ENCODE results near the gene C1orf115.
A peak's percentile ranks its signal among the peaks of the same experiment; 100 is the strongest.
"Not testable (repeated sequence)": the region's sequence is repeated elsewhere in the genome, so short reads cannot be mapped to it uniquely, and the experiment has no call there.

C1orf115 gene

DNA sequence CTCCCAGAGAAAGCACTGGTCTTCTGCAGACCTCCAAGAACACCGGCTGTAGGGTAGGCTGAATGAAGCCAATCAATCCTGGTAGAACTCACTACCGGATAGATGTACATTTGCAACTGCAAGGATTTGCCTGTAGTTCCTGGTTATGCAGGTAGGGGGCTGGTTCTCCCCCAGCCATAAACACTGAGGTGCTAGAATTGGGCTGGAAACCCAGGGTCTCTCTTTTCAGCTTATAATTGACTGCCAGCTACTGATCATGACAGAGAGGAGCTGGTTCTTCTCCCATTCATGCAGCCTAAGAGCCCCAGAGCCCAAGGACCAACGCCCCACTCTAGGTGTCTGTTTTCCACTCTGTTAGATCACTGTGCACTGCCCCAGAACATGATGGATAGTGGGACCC is 36.5 kb downstream of the C1orf115 start:
- peak; percentile 21 for DNase-seq (ENCODE audit: low read depth)

DNA sequence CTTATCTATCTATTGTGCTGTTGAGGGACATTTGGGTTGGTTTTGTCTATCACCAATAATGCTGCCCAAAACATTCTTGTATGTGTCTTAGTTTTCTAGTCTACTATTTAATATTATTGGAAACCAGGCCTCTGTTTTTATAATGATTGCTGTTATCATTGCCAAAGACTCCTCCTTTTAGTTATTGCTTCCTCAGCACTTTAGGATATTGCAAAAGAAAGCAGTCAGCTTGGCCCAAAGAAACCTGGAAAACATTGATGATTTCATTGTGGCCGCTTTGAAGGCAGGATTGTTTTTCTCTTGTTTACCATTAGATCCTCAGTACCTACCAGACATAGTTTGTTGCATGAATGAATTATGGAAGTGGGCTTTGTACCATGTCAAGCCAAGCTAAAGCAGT is 37.4 kb downstream of the C1orf115 start:
- no peak for DNase-seq (ENCODE audit: low read depth)

DNA sequence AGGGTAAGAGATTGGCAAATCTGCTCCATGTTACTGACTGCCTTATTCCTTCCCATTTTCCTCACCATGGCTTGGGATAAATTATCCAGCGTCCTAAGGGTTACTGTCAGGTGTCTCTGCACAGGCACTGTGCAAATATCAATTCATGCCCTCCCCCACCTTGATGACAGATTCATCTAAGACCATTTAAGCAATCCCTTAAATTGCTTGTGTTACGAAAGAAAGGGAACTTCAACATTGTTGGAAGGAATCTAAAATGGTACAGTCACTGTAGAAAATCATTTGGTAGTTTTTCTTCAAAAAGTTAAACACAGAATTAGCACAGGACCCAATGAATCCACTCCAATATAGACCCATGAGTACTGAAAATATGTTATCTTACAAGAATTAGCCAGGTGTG is 40.3 kb downstream of the C1orf115 start:
- no peak for DNase-seq (ENCODE audit: low read depth)

DNA sequence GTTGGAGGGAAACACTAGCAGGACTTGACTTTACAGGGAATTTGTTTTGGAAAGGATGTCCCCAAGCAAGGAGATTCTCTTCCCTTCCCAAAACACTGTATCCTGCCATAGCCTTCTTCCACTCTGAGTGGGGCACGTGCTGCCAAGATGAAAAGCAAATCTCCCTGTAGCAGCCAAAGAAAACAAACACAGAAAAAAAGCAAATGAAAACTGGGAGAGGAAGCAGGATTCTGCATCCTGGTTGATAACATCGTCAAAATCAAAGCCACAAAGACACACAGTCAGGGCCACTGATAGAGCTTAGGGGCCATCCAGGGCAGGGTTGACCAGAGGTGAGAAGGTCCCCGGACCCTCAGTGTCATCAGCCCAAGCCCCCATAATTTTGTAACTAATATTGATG is 42.0 kb downstream of the C1orf115 start:
- no peak for DNase-seq (ENCODE audit: low read depth)

DNA sequence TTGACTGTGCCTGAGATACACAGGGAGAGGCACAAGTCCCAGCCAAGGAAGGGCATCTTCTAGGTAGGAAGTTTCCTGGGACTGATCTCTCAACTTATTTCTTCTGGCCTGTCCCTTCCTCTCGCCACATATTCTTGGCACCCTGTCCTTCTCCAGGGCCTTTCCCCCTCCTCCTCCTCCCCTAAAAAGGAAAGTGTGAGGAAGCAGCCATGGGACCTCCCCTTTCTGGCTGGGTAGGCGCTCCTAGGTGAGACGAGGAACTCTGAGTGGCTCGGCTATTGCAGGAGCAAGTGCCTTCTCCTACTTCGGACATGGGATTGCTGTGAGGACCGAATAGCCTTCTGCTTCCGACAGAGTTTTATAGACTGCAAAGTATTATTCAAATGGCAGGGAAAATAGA is 42.5 kb downstream of the C1orf115 start:
- no peak for DNase-seq (ENCODE audit: low read depth)

DNA sequence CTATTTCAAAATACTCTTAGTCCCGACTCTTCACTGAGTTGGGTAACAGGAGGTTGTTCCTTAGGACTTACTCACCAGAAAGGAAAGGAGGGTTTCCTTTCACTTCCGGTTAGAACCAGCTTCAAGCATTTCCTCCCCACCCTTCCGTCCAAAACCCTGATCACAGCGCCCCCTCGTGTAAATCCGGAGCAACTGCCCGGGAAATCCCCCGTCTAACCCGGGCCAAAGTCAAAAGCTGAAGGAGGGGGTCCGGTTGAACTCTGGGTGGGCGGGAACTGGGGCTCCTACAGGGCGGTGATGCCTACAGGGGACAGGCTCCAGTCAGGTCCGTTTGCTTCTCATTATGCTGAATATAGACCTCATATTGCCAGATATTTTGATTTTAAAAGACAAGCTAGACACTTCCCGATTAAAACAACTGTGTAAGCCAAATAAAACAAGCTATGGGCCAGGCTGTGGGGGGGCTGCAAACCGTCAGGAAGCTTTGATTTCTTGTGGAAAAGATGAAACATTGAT is 43.0 kb downstream of the C1orf115 start:
- peak; percentile 91 for DNase-seq (ENCODE audit: low read depth)

DNA sequence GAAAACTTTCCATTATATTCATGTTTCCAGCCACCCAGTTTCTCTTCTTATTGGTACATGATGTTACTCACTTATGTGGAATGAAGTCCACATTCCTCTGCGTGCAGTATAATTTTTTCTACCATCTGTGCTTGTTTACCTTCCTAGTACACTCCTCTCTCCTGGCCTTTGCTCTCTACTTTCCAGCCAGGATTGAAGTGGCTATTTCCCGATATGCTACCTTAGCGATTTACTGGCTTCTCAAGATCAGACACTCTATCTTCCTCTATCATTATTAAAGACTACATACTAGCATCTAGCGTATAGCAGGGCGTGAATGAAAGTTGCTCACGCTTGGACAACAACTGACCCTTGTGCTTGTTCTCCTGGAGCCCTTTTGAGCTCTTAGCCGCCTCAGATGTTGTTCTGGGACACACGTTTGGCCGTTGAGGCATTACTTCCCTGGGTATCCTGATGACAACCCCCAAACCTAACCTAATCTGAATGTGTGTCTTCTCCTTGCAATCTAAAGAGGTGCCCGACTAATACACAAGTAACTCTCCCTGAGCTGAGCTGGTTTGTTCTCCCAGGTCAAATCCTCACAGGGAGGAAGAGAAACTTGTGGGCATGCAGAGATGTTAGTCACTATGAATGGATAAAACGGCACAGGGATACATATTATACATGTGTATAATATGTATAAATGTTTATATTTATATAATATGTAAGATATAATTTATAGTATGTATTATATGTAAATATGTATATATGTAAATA is 44.6 kb downstream of the C1orf115 start:
- peak; percentile 82 for DNase-seq (ENCODE audit: low read depth)

DNA sequence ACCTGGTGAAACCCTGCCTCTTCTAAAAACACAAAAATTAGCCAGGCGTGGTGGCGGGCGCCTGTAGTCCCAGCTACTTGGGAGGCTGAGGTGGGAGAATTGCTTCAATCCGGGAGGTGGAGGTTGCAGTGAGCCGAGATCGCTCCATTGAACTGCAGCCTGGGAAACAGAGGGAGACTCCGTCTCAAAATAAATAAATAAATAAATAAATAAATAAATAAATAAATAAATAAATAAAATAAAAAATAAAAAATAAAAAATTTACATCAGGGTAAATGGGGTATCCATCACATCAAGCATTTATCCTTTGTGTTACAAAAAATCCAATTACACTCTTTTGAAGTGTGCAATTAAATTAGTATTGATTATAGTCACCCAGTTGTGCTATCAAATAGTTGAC is 46.1 kb downstream of the C1orf115 start:
- not testable (repeated sequence) for DNase-seq (ENCODE audit: low read depth)

DNA sequence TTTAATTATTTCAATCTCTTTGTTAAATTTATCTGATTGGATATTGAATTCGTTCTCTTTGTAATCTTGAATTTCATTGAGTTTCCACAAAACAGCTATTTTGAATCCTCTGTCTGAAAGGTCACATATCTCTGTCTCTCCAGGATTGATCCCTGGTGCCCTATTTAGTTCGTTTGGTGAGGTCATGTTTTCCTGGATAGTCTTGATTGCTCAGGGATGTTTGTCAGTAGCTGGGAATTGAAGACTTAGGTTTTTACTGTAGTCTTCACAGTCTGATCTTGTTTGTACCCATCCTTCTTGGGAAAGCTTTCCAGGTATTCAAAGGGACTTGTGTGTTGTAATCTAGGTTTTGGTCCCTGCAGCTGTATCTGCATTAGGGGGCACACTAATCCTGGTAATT is 51.2 kb downstream of the C1orf115 start:
- DNase-seq (ENCODE audit: low read depth): no peak

DNA sequence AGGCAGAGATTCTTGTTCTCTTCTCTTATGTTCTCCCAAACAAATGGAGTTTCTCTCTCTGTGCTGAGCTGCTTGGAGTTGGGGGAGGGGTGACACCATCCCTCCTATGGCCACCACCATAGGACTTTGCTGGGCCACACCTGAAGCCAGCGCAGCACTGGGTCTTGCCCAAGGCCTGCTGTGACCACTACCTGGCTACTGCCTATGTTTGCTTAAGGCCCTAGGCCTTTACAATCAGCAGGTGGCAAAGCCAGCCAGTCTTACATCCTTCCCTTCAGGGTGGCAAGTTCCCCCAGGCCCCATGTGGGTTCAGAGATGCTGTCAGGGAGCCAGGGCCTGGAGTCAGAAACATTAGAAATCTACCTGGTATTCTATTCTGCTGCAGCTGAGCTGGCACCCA is 51.7 kb downstream of the C1orf115 start:
- DNase-seq (ENCODE audit: low read depth): no peak

DNA sequence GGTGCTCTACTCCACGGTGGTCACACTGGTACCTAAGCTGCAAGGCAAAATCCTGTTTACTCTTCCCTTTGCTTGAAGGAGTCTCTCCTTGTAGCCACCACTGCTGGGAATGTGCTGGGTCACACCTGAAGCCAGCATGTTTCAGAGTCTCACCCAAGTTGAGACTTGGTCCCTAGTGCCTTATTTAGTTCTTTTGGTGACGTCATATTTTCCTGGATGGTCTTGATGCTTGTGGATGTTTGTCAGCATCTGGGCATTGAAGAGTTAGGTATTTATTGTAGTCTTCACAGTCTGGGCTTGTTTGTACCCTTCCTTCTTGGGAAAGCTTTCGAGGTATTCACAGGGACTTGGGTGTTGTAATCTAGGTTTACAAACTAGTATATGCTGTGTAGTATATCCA is 52.4 kb downstream of the C1orf115 start:
- DNase-seq (ENCODE audit: low read depth): no peak

DNA sequence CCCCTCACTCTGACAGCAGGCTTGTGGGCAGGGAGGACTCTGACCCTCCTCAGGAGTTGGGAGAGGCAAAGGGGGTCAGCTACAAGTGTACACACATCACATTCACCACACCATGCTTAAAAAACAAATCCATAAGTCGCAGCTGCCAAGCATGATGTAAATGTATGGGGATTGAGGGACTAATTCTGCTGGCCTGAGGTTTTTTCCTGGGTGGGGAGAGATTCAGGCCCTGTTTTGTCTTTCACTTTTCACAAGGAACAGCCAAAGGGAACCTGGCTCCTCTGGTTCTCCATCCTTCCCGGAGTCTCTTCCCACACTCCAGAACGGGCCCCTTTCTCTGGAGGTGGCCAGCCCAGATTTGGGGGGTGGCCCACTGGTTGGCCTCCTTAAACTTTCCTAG is 56.7 kb downstream of the C1orf115 start:
- no peak for DNase-seq (ENCODE audit: low read depth)

DNA sequence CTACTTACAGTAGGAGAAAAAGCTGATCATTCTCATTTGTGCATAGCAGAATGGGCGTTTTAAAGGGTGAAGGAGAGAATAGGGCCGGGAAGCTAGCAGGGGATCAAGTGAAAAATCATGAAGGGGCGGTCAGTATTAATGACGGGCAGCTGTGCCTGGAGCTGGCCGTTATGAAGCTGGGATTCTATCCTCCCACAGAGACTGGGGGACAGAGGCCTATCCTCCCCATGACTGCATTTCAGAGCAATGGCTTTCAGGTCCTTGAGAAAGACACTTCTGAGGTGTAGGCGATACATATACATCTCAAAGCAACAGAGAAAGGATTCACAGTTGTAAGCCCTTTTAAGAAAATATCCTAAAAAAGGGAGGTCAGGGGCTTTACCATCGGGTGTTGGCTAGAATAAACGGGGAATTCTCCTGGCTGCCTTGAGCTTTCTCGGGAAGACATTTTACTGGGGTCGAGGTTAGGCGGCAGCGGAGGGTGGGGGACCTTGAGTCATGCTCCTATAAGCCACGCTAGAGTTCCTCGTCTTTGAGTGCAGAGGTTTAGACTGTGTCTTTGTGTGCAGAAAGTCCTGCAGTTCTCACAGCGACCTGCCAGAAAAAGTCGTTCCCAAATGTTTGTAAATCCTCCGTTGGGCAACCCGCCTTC is 57.4 kb downstream of the C1orf115 start:
- DNase-seq (ENCODE audit: low read depth): no peak

DNA sequence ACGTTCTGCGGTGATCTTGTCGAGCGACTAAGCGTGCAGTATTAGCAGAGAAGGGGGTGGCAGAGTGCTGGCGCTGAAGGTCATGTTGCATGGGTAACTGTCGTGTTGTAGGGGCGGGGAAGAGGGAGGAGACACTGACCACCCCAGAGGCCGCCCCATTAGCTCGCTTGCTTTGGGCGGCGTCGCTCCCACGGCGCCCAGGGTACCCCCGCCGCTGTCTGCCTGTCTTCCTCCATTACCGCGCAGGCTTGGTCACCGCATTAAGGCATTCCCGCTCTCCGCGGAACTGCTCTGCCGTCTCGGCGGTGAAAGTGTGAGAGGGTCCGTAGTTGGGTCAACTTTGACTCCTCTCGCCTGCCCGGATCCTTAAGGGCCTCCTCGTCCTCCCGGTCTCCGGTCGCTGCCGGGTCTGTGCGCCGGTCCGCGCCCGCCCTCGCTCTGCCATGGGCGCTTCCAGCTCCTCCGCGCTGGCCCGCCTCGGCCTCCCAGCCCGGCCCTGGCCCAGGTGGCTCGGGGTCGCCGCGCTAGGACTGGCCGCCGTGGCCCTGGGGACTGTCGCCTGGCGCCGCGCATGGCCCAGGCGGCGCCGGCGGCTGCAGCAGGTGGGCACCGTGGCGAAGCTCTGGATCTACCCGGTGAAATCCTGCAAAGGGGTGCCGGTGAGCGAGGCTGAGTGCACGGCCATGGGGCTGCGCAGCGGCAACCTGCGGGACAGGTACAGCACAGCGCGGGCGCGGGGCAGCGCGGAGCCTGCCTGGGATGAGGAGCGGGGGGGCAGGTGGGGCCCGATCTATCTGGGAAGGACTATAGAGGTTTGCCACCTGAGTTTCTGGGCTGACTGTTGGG is 58.1 kb downstream of the C1orf115 start, which contains the start of gene MTARC2:
TSS of gene MTARC2 (plus strand) at position 234 of the 846 bp plus-strand sequence. CDS start at position 444, 210 bp downstream.
- DNase-seq (ENCODE audit: low read depth): peak; percentile 81

Data from ELR (cell line).